Islet precursor cell (in vitro differentiated cells): ENCODE results near the gene TRABD.
A peak's percentile ranks its signal among the peaks of the same experiment; 100 is the strongest.

Experiments
- DNase-seq: peaks from one replicate; pipeline ENCODE4 v3.0.0-alpha.2; 2018

Gene TRABD

DNA sequence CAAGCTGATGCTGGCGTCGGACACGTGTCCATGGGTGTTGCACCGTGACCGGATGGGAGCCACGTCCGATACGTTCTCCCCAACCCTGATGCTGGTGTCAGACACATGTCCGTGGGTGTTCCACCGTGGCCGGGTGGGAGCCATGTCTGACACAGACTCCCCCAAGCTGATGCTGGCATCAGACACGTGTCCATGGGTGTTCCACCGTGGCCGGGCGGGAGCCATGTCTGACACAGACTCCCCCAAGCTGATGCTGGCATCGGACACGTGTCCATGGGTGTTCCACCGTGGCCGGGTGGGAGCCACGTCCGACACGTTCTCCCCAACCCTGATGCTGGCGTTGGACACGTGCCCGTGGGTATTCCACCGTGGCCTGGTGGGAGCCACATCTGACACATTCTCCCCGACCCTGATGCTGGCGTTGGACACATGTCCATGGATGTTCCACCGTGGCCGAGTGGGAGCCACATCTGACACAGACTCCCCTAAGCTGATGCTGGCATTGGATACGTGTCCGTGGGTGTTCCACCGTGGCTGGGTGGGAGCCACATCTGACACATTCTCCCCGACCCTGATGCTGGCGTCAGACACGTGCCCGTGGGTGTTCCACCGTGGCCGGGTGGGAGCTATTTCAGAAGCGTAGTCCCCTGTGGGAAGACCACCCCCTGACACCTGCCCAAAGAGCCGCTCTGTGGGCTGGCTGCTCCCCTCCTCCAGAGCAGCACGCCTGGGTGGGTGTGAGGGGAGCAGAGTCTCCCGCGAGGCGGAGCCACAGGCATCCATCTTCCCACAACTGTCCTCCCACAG, 35.1 kb downstream of the TRABD start:
- peak; percentile 45 for DNase-seq

DNA sequence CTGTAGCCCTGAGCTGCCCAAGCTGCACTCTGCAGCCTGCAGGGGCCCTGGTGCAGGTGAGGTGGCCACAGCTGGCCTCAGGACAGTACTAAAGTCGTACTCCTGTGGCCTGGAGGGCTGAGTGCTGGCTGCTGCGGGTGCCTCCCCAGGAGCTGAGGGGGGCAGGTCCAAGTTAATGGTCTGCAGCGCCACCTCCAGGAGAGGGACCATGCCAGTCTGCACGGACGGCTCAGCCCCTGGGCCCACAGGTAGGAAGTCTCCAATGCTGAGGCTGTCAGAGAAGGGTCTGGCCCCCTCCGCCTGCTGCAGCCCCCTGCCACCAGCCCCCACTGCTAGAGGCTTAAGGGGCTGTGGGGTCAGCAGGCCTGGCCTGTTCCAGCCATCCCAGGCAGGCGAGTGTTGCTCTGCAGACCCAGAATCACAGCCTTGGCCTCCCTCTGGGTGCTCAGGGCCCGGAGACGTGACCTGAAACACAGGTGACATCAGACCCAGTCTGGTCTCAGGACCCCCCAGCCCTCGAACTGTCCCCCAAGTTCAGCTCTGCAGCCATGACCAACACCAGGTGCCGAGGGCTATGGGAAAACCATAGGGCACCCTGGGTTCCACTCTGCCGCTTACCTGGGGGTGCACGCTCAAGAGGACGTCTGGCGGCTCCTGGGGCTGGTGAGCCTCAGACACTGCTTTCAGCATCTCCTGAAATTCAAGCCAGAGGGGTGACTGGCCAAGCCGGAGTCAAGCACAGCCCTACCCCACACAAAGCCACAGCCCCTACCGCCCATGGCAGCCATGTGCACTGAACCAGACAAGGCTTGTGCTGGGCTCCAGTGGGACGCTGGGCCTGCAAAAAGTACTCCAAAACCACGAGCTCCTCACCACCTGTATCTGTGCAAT, 35.9 kb downstream of the TRABD start:
- peak; percentile 51 for DNase-seq

DNA sequence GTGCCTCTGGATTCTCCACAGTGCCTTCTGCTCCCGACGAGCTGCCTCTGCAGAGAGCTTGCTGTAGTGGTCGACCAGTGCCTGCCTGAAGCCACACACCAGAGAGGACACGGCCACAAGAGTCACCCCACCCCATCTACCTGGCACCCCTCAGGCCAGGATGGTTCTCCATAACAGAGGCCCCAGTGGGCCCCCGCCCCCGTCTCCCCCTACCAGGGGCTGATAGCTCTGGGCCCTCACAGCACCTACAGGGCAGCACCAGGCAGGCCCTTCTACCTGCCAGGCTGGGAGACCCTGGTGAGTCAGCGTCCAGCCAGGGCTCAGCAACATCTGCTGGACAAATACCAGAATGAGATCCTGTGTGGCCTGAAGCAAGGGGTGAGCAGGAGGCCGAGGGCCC, 36.8 kb downstream of the TRABD start:
- DNase-seq = peak; percentile 54

DNA sequence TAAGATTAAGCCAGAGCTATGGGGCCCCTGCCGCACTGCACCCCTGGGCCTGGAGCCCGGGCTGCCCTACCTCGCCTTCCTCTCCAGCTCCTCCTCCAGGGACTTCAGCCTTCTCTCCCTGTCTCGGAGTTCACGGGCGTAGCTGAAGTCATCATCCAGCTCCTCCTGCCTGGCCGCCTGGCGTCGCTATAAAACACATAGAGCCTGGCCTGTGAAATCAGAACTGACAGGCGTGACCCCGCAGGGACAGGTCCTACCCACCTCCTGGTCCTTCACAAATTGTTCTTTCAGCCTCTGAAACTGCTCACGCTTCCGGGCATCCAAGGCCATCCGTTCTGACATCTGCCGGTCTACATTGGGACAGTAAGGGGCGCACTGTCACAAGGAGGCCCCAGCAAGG, 38.4 kb downstream of the TRABD start:
- DNase-seq = peak; percentile 40

DNA sequence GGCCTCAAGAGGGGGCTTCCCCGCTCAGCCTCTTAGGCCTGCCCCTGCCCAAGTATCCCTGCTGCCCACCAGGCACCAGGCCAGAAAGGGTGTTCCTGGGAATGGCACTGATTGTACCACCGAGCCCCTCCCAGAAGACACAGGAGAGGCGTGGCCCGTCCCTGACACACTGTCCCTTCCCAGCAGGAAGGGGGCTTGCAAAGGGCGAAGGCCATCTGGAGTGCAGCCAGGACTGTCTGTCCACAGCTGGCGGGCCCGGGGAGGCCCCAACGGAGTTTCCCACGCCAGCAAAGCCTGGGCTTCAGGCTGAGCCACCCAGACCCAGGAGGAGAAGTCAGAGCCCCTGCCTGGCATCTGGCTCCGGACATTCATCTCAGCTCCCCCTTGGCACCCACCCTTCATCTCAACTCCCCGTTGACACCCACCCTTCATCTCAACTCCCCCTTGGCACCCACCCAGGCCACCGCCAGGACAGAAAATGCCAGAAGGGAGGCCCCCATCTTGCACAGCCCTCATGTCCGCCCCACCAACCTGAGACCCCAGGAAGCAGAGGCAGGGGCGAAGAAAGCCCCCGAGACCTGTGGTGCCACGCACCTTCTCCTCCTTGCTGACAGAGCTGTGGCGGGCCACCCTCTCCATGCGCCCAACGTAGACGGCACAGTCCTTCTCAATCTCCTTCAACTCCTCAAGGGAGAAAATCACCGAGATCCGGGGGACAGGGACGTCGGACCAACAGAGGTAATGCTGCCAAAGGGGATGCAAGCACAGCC, 39.7 kb downstream of the TRABD start:
- no peak for DNase-seq

DNA sequence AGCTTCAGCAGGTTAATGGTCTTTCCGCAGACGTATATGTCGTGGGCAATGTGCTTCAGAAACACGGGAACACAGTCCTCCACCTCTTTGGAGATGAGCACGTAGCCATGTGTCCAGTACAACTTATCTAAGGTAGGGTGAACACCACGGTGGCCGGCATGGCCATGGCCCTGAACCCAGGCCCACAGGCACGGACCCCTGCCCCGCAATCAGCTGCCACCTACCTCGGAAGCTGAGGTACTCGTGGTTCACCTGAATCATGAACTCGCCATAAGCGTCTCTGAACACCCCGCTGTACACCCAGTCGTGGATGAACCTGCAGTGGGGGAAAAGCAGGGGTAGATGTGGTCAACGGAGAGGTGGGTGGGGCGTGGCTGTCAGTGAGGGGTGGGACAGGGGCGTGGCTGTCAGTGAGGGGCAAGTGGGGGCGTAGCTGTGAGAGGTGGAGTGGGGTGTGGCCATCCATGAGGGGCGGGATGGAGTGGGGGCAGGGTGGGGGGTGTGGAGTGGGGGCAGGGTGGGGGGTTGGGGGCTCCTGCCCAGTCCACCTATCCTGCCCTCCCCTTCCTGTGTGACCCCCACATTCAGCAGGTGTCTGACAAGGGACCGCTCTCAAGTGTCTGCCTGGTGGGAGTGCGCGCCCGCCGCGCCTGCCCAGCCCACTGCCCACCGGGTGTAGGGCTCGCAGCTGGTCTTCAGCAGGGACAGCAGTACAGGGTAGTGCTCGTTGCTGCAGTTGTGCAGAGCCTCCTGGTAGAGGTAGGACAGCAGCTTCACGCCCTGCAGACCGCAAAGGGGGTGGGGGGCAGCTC, 40.6 kb downstream of the TRABD start:
- DNase-seq = no peak

DNA sequence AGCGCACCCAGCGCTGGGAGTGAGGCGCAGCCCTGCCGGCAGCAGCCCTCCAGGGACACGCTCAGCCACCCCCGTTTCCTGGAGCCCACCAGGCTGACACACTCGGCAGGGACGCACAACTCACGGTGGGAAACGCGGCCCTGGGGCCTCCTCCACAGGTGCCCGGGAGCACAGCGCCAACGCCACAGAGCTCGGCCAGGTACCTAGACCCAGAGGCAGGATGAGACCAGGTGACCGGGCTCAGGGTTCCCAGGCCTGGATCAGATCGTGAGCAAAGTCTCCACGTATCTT, 41.1 kb downstream of the TRABD start:
- no peak for DNase-seq

DNA sequence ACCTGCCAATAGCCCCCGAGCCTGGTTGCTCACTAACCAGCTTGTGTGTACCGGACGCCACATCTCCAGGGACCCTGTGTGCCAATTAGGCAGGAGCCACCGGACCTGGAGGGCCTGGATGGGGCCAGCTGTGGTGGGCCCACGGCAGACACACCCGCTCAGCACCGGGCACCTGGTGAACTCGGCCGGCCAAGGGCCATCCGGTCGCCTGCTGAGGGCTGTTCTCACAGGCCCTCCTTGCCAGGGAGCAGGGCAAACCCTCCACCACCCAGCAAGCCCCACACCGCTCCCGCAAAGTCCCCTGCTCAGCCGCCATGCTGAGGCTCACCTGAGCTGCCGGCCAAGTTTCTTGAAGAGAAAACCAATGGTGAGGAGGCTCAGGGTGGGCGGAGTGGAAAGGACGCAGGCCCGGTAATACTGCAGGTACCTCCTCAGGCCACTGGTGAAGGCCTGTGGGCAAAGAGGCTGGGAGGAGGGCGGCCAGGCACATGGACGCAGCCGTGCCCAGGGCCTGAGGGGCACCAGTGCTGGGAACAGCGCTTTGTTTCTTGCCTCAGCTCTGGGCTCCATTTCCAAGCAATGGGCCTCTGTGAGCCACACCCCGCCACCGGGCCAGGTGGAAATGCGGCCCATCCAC, 42.0 kb downstream of the TRABD start:
- DNase-seq = no peak

DNA sequence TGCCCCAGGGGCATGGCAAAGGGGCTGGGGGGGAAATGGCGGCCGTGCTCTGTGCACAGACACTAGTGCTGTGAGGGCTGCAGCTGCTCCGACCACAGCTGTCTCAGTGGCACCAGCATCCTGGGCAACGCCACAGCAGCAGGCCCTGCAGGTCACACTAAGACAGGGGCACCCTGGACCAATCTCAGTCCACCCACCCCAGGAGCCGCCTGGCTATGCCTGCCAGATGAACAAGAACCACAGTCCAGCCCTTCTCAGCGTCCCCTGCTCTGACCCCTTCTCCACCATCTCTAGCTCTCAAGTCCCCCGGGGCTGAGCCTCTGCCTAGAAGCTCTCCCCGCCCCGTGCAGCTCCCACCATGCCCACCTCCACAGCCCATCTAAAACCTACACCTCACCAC, 42.7 kb downstream of the TRABD start:
- no peak for DNase-seq

DNA sequence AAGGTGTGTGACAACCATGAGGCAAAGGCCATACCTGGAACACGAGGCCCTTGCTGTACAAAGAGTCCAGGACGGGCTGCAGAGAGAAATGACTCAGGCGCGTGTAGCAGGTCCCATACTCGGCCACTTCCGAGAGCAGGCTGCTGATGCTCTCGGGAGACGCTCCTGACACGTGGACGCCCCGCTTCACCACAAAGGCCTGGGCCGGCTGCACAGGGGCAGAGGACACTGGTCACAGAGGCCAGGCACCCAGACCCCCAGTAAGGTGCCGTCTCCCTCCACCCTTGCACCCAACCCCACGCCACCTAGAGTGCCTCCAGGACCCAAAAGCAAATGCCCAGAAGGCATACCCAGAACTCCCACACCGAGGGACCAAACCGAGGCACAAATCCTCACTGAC, 43.7 kb downstream of the TRABD start:
- DNase-seq = no peak

DNA sequence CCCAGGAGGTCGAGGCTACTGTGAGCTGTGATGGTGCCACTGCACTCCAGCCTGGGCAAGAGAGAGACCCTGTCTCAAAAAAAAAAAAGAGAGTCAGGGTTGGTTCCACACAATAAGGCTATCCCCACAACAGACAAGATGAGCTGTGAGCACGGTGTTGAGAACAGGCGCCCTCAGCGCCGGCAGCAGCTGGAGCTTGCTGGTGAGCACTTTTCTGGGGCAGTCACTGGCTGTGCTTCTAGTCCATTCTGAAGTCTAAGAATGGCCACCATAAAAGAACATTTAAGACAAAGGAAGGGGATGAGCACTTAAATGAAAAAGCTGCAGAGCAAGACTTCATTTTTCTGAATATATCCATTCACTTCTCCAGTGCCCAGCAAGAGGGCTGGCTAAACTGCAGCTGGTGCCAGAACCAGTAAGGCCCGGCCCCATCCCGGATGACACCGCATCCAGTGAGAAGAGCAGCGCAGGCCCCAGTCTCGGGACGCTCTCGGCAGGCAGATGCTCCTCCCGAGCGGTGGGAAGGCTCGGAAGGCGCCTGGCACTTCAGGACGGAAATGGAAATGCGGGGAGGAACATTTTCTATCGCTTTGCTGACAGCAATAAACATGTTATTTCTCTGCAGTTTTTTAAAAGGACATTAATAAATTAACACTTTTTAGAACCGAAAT, 46.9 kb downstream of the TRABD start:
- DNase-seq = no peak

DNA sequence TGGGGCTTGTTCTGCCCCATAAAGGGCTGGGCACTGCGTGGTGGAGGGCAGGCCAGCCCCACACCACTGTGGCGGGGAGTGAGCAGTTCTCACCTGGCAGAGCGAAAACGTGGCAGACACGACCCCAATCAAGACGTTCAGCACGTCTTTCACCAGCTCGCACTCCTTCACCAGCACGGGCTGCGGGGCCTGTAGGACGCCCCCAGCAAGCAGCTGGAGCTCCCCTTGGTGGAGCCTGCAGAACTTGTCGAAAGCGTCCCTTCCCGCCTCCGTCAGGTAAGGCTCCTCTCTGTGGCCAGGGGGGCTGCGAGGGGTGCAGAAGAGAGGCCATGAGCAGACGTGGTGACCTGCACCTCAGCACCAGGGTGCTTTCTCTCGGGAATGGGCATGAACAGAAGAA, 47.5 kb downstream of the TRABD start:
- no peak for DNase-seq

DNA sequence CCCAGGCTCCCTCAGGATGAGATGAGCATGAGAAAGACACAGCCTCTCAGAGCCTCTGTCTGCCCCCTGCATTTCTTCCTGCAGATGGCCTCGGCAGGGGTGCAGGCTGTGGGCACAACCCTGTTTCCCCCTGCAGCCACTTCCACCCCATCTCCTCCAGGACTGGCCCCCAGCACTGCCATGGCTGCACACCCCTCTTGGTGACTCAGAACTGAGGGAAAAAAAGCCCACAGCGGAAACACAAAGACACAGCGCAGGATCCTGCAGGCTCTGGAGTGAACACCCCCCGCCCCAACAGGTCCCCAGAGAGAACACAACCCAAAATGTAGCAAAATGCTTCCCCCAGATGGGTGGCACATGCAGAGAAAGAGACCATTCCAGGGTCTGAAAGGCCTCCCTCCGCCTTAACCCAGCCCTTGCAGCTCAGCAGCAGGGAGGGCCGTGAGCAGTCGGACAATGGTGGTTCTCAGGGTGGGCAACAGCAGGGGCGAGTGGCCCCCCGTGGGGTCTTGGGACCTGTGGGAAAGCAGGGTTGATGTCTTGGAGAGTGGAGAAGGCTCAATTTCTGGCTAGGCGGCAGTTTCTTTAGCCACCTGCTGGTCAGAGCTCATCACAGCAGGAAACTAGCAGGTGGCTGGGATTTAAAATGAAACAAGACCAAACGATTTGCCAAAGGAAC, 51.2 kb downstream of the TRABD start:
- no peak for DNase-seq

DNA sequence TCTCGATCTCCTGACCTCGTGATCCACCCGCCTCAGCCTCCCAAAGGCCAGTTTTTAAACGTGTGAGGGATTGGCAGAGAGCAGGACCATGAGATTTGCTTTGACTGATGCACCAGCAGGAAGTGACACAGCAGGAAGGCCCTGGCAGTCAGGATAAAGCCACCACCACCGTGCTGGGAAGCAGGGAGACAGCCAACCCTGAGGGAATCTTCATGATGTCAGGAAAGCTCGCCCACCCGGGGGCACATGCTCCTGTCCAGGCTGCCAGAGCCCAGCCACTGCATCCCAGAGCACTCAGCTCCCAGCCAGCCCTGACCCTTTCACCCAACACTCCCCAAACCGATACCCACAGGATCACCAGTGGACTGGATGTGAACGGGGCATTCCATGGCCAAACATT, 53.0 kb downstream of the TRABD start:
- DNase-seq = no peak

DNA sequence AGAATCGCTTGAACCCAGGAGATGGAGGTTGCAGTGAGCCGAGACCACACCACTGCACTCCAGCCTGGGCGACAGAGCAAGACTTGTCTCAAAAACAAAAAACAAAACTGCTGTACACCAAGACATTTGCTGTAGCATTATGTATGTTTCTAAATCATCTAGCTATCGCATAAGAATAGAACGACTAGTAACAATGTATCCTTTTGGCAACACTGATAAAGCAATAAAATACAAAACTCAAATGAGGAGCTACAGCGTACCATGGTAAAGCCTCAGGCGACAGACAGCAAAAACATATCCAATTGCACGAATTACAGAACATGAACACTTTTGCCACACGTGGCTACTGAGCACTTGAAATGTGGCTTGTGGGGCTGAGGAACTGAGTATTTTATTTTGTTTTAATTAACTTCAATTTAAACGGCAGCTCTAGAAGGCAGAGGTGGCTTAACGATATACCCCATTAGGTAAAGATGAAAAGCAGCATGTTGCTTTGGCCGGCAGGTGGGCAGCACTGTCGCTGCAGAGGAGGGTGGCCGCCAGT, 56.8 kb downstream of the TRABD start:
- DNase-seq = no peak

DNA sequence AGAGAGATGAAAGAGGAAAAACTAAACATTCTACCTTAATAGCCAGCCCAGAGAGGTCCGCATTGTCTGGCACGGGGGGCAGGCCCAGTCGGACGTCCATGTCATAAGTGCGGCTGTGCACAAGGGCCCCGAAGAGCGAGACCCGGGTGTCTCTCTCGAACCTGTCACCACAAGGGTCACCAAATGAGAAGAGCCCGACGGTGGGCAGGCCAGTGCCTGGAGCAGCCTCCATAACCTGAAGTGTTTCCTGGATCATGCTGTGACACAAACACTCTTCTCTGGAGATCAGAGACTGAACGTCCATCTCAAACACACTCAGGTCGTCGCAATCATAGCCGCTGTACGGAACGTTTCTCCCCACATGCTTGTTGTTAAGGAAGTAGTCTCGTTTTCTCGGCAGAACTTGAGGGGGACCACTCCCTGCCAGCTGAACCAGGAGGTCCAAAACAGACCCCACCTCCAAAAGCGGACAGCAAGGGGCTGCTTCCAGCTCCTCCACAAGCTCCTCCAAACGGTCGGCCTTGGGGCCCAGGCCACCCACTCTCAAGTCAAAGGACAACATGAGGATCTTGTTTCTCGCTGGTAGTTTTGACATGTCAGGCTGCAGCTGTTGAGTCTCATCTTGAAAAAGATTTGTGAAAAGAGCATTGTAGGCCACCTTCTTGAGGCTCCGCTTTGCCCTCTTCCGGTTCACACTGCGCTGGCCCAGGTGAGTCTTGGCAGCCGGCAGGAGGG, 58.1 kb downstream of the TRABD start:
- no peak for DNase-seq

DNA sequence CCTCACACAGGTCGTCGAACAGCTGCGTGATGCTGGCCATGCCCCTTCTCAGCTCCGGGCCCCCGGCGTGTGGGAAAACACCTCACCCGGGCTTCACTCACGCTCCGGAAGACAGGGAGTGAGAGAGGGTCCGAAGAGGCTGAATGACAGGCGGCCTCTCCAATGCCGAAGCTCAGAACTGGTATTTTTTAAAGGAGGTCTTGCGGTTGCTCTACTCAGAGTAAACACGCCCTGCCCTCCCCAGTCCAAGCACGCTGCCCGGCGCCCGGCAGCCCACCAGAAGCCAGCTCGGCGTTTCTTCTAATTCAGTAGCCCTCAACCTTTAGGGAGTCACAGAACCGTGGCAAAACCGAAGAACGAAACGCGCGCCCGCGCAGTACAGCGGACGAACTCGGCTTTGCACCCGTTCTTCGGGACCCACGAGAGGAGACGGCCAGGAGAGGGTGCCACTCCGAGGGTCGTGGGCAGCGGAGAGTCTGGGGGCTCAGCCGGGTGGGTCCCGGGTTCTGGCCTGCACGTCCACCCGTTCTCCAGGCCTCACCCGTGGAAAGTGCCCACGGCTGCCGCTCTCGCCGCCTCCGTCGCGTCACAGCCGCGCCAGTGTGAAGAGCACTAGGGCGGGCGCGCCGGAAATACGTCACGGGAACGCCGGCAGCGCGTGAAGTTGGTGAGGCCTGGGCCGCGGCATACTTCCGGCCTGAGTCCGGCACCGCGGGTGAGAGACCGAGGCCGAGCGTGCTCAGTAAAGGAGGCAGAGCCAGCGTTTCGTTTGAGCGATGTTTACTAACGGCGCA, 58.9 kb downstream of the TRABD start, which contains the start of gene TUBGCP6:
Gene TUBGCP6, minus strand, starts transcription at position 604 of the 794 bp plus-strand sequence. Its CDS starts 564 bp downstream, at position 40.
- DNase-seq = peak; percentile 94

DNA sequence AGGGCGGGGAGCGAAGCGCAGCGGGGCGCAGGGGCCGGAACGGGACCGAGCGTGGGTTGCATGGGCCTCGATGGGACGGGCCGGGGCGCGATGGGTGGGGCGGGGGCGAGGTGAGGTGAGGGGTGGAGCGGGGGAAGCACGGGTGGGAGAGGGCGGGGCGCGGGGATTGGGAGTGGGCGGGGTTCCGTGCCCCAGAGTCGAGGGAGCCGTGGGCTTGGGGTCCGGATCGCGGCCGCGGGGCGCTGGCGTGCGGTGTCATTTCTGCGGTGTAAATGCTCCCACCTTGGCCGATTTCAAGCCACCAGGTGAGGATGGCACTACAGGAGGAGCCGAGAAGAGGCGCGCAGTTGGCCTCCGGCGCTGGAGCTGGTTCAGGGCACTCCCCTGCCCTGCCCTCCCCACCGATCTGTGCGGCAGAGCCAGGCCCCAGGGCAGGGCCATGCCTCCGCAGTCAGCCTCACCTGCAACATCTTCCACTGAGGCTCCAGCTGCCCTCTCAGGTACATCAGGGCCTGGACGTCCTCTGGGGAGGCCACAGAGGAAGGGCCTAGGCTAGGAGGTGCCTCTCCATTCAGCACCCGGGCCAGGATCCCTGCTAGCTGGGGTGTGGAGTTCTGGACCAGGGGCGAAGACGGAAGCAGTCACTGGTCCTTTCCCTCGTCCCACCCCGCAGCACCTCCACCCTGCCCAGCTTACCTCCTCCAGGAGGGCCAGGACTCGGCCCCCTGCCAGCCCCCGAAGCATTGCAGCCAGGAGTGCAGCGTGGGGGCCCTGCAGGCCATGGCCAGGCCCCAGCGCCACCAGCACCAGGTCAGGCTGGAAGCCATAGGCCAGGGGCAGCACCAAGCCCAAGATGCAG, 59.7 kb downstream of the TRABD start:
- DNase-seq = no peak
